22Rv1 (cell line): ENCODE data around the gene CHSY1.

Experiments used
- ZFX ChIP-seq: fragments of 450-650 bp; IDR thresholded peaks from 2 replicates; pipeline ENCODE4 v1.6.1; 2017; ENCODE audit warnings: antibody characterized with exemption, borderline replicate concordance
- TF ChIP-seq, protein P1 (sequence below): fragments of 450-650 bp; IDR thresholded peaks from 2 replicates; pipeline ENCODE4 v1.5.1; 2017; ENCODE audit warnings: mild to moderate bottlenecking

DNA sequence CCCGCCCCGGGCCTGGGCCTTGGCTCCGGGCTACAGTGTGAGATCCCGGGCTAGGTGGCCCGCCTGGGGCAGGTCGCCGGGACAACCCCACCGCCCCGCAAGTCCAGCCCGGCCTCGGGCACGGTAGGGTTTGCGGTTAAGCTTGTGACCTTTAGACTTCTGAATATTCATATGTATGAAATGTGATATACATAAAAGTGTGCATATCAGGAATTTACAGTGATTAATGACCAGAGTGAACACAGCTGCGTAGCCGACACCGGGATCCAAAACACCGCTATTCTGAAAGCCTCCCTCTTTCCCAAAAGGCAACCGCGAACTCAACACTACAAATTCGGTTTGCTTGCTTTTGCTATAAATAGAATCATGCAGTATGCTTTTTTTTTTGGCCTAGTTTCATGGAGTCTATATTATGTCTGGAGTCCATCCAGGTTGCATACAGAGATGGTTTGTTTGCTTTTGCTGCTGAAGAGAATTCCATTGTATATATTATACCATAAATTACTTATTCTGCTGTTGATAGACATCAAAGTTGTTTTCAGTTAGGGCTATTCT, 43.8 kb upstream of the CHSY1 start:
- TF ChIP-seq, protein P1, sequence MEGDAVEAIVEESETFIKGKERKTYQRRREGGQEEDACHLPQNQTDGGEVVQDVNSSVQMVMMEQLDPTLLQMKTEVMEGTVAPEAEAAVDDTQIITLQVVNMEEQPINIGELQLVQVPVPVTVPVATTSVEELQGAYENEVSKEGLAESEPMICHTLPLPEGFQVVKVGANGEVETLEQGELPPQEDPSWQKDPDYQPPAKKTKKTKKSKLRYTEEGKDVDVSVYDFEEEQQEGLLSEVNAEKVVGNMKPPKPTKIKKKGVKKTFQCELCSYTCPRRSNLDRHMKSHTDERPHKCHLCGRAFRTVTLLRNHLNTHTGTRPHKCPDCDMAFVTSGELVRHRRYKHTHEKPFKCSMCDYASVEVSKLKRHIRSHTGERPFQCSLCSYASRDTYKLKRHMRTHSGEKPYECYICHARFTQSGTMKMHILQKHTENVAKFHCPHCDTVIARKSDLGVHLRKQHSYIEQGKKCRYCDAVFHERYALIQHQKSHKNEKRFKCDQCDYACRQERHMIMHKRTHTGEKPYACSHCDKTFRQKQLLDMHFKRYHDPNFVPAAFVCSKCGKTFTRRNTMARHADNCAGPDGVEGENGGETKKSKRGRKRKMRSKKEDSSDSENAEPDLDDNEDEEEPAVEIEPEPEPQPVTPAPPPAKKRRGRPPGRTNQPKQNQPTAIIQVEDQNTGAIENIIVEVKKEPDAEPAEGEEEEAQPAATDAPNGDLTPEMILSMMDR, result no peak
- TF ChIP-seq ZFX, result no peak
